ENCODE data around the gene LRRC8B. TPM values are rescaled to one million over a fixed set of nuclear protein-coding genes. Genes with fewer than 3 reads are reported as not detected.

The LRRC8B gene
- total and polyA plus RNA-seq, 2 of the 13 experiments (the other 11 are each of a cell fraction or from before 2014, with no cell fraction given), result 4.9 to 7.6 TPM

DNA sequence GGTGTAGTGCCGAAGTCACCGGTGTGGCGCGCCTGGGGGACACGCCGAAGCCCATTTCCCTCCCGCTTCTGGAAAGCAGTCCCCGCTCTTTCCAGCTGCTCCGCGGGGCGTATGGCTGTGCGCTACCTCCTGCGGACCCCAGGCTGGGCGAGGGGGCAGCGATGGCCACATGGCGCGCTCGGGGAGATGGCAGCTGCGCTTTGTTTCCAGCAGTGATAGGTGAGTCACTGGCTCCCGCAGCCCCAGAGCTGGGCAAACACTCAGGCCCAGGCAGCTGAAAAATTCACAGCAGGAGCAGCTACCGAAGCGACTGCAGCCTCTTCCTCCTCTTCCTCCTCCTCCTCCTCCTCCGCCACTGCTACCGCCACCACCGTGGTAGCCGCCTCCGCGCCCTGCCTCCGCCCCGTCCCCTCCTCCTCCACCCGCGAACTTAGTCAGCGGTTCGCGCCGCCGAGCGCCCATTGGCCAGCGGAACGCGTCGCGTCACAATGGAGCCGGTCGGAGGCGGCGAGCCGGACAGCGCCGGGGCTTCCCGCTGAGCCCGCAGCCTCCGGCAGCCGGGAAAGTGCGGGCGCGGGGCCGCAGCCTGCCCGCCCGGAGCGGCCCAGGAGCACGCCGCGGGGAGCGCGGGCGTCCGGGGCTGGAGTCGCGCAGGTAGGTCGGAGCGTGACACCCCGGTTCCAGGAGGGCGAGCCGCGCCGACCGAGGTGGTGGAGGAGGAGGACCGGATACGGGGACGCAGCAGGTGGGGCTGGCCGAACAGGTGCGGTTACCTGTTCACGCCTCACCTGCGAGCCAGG lies at the start of gene LRRC8B (continued):
- TF ChIP-seq, protein P1, sequence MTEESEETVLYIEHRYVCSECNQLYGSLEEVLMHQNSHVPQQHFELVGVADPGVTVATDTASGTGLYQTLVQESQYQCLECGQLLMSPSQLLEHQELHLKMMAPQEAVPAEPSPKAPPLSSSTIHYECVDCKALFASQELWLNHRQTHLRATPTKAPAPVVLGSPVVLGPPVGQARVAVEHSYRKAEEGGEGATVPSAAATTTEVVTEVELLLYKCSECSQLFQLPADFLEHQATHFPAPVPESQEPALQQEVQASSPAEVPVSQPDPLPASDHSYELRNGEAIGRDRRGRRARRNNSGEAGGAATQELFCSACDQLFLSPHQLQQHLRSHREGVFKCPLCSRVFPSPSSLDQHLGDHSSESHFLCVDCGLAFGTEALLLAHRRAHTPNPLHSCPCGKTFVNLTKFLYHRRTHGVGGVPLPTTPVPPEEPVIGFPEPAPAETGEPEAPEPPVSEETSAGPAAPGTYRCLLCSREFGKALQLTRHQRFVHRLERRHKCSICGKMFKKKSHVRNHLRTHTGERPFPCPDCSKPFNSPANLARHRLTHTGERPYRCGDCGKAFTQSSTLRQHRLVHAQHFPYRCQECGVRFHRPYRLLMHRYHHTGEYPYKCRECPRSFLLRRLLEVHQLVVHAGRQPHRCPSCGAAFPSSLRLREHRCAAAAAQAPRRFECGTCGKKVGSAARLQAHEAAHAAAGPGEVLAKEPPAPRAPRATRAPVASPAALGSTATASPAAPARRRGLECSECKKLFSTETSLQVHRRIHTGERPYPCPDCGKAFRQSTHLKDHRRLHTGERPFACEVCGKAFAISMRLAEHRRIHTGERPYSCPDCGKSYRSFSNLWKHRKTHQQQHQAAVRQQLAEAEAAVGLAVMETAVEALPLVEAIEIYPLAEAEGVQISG (CRISPR knock-in tag; IDR thresholded peaks at IDR 0.05), result peak; percentile 65
- no peak for TF ChIP-seq ONECUT2 (CRISPR knock-in tag; IDR thresholded peaks at IDR 0.05)
- TF ChIP-seq, protein P2, sequence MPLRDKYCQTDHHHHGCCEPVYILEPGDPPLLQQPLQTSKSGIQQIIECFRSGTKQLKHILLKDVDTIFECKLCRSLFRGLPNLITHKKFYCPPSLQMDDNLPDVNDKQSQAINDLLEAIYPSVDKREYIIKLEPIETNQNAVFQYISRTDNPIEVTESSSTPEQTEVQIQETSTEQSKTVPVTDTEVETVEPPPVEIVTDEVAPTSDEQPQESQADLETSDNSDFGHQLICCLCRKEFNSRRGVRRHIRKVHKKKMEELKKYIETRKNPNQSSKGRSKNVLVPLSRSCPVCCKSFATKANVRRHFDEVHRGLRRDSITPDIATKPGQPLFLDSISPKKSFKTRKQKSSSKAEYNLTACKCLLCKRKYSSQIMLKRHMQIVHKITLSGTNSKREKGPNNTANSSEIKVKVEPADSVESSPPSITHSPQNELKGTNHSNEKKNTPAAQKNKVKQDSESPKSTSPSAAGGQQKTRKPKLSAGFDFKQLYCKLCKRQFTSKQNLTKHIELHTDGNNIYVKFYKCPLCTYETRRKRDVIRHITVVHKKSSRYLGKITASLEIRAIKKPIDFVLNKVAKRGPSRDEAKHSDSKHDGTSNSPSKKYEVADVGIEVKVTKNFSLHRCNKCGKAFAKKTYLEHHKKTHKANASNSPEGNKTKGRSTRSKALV (CRISPR knock-in tag; IDR thresholded peaks at IDR 0.05), result 0 out of 2 replicates have a peak, but pooled peaks have one; percentile 21
- TF ChIP-seq ZNF160 (CRISPR knock-in tag; IDR thresholded peaks at IDR 0.05), result peak; percentile 24; the same call in 1 of the 2 replicates
- TF ChIP-seq ZSCAN20 (CRISPR knock-in tag; IDR thresholded peaks at IDR 0.05; ENCODE audit: borderline replicate concordance), result no peak
- no peak for TF ChIP-seq FOXP1 (IDR thresholded peaks at IDR 0.05)
- TF ChIP-seq FOXP1 (CRISPR knock-in tag; IDR thresholded peaks at IDR 0.05), result no peak
- no peak for TF ChIP-seq JUN (CRISPR knock-in tag; IDR thresholded peaks at IDR 0.05)
- peak; percentile 91 for TF ChIP-seq POLR2G (IDR thresholded peaks at IDR 0.05; ENCODE audit: low read depth, low read length)
- no peak; the same call in 1 of the 2 replicates for TF ChIP-seq SOX5 (CRISPR knock-in tag; IDR thresholded peaks at IDR 0.05; ENCODE audit: borderline replicate concordance)
- no peak for TF ChIP-seq ARNT (IDR thresholded peaks at IDR 0.05)
- no peak for TF ChIP-seq SP5 (CRISPR knock-in tag; IDR thresholded peaks at IDR 0.05; ENCODE audit: borderline replicate concordance, low read depth)
- TF ChIP-seq RBAK (CRISPR knock-in tag; IDR thresholded peaks at IDR 0.05), result no peak
- TF ChIP-seq, protein P3, sequence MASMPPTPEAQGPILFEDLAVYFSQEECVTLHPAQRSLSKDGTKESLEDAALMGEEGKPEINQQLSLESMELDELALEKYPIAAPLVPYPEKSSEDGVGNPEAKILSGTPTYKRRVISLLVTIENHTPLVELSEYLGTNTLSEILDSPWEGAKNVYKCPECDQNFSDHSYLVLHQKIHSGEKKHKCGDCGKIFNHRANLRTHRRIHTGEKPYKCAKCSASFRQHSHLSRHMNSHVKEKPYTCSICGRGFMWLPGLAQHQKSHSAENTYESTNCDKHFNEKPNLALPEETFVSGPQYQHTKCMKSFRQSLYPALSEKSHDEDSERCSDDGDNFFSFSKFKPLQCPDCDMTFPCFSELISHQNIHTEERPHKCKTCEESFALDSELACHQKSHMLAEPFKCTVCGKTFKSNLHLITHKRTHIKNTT (CRISPR knock-in tag; IDR thresholded peaks at IDR 0.05), result no peak
- TF ChIP-seq, protein P4, sequence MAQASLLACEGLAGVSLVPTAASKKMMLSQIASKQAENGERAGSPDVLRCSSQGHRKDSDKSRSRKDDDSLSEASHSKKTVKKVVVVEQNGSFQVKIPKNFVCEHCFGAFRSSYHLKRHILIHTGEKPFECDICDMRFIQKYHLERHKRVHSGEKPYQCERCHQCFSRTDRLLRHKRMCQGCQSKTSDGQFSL (CRISPR knock-in tag; IDR thresholded peaks at IDR 0.05), result no peak
- 0 out of 2 replicates have a peak, but pooled peaks have one; percentile 18 for TF ChIP-seq ZMYM2 (CRISPR knock-in tag; IDR thresholded peaks at IDR 0.05)
- no peak for TF ChIP-seq RFX3 (CRISPR knock-in tag; IDR thresholded peaks at IDR 0.05)
- TF ChIP-seq NR1H2 (CRISPR knock-in tag; IDR thresholded peaks at IDR 0.05; ENCODE audit: borderline replicate concordance, low read depth), result no peak
- TF ChIP-seq TOE1 (CRISPR knock-in tag; IDR thresholded peaks at IDR 0.05), result no peak
- no peak for TF ChIP-seq CHD2 (IDR thresholded peaks at IDR 0.05; ENCODE audit: low read depth, low read length)
- TF ChIP-seq ZBTB3 (CRISPR knock-in tag; IDR thresholded peaks at IDR 0.05; ENCODE audit: borderline replicate concordance, low read depth), result no peak
- peak; percentile 15; the same call in 1 of the 2 replicates for TF ChIP-seq ZNF274 (CRISPR knock-in tag; IDR thresholded peaks at IDR 0.05)
- TF ChIP-seq, protein P5, sequence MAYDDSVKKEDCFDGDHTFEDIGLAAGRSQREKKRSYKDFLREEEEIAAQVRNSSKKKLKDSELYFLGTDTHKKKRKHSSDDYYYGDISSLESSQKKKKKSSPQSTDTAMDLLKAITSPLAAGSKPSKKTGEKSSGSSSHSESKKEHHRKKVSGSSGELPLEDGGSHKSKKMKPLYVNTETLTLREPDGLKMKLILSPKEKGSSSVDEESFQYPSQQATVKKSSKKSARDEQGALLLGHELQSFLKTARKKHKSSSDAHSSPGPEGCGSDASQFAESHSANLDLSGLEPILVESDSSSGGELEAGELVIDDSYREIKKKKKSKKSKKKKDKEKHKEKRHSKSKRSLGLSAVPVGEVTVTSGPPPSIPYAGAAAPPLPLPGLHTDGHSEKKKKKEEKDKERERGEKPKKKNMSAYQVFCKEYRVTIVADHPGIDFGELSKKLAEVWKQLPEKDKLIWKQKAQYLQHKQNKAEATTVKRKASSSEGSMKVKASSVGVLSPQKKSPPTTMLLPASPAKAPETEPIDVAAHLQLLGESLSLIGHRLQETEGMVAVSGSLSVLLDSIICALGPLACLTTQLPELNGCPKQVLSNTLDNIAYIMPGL (CRISPR knock-in tag; IDR thresholded peaks at IDR 0.05; ENCODE audit: borderline replicate concordance in 1 of 2, low read depth in 1 of 2), result peak; percentile 32 to 79; a peak in 3 of 4 replicates
